Epithelial cell of proximal tubule (primary cell): Measurements from ENCODE around the gene SPDYE4. TPM values are rescaled to one million over a fixed set of nuclear protein-coding genes. Genes with fewer than 3 reads are reported as not detected.
"Not testable (repeated sequence)": the region's sequence is repeated elsewhere in the genome, so short reads cannot be mapped to it uniquely, and the experiment has no call there.

ENCODE experiments used
- DNase-seq: peaks from one replicate; pipeline ENCODE4 v3.0.0-alpha.2; 2011; ENCODE audit warnings: low read depth
- H3K4me3 ChIP-seq: 2 replicates; pipeline ENCODE4 v1.5.1; 2011; ENCODE audit warnings: low read depth, mild to moderate bottlenecking, low read length
- total RNA-seq: library from RNA; depleted of rRNA; stranded (reverse); fragments of >200 nt; gene quantifications from 2 replicates; pipeline ENCODE4 v1.2.3, GENCODE V29; 2015
- TF ChIP-seq, protein P1 (sequence below): conservative IDR thresholded peaks from 2 replicates; pipeline ENCODE4 v1.5.1; 2012; ENCODE audit warnings: low read depth, mild to moderate bottlenecking, low read length

The SPDYE4 gene
- total RNA-seq = not detected in 2 replicates

DNA sequence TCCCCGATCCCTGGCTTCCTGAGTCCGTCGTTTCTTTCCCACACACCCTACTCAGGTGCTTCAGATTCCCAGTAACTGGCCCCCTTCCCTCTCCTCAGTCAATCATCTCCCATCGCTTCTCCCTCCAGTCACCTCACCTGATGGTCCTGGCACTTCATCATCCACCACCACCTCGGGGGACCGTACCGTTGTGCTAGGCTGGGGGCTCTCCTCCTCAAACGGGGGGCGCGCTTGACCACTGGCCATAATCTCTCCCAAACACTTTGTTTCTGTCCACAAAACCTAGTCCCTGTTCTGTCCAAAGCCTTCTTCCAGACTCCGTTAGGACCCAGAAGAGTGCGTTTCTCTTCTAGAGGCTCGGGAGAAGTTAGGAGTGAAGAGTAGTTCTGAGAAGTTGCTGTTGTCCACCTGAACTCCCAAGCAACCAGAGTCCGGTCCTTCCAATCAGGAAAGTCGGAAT is at the start of gene SPDYE4:
Gene SPDYE4, minus strand, starts transcription at position 410 of the 460 bp plus-strand sequence. Its CDS starts 164 bp downstream, at position 246.
- no peak for DNase-seq
- TF ChIP-seq, protein P1, sequence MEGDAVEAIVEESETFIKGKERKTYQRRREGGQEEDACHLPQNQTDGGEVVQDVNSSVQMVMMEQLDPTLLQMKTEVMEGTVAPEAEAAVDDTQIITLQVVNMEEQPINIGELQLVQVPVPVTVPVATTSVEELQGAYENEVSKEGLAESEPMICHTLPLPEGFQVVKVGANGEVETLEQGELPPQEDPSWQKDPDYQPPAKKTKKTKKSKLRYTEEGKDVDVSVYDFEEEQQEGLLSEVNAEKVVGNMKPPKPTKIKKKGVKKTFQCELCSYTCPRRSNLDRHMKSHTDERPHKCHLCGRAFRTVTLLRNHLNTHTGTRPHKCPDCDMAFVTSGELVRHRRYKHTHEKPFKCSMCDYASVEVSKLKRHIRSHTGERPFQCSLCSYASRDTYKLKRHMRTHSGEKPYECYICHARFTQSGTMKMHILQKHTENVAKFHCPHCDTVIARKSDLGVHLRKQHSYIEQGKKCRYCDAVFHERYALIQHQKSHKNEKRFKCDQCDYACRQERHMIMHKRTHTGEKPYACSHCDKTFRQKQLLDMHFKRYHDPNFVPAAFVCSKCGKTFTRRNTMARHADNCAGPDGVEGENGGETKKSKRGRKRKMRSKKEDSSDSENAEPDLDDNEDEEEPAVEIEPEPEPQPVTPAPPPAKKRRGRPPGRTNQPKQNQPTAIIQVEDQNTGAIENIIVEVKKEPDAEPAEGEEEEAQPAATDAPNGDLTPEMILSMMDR = no peak
- no peak within 1 kb of the TSS for H3K4me3 ChIP-seq

DNA sequence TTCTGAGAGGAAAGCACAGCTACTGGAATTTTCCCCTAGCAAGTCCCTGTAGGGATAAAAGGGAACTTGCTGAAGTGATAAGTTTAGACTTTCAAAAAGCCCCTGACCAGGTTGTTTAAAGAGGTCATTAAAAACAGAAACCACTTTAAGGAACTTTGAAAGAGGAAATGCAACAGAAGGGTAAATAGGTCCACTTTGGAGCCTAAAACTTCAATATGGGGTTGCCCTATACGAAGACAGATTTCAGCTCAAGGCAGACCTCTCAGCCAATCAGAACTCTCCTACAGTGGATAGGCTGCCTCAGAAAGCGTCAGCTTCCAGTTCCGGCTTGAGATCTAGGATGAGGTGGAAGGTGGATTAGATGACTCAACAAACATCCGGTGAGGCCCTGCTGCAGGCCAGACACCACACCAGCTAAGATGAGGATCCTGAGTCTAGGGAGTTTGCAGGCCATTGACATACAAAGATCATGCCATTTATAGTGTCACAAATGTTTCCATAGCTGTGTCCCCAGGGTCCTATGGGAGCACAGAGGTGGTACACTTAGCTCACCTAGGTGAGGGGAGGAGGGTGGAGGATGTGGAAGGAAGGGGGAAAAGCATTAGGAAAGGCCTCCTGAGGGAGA is 48.7 kb upstream of the SPDYE4 start:
- TF ChIP-seq, protein P1 = no peak
- H3K4me3 ChIP-seq = no peak overlapping the region
- DNase-seq = no peak

GRCh38 chr17:8806253-8806925 is 48.0 kb upstream of the SPDYE4 start:
- DNase-seq = no peak
- no peak overlapping the region for H3K4me3 ChIP-seq
- TF ChIP-seq, protein P1 = no peak

DNA sequence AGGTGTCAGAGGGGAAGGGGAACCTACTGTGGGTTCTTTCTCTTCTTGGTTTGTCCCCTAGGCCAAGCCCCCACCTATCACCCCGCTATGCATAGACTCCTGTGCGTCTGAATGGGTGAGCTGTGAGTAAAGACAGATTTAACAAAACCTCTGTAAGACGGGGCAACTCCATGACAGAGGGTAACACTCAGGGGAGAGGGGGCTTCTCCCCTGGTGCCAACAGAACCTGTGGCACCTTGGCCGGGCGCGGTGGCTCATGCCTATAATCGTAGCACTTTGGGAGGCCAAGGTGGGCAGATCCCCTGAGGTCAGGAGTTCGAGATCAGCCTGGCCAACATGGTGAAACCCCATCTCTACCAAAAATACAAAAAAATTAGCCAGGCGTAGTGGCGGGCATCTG is 47.0 kb upstream of the SPDYE4 start:
- DNase-seq, H3K4me3 ChIP-seq: not testable (repeated sequence)

GRCh38 chr17:8803531-8804420 is 45.4 kb upstream of the SPDYE4 start:
- TF ChIP-seq, protein P1 = no peak
- no peak overlapping the region for H3K4me3 ChIP-seq
- DNase-seq = no peak

DNA sequence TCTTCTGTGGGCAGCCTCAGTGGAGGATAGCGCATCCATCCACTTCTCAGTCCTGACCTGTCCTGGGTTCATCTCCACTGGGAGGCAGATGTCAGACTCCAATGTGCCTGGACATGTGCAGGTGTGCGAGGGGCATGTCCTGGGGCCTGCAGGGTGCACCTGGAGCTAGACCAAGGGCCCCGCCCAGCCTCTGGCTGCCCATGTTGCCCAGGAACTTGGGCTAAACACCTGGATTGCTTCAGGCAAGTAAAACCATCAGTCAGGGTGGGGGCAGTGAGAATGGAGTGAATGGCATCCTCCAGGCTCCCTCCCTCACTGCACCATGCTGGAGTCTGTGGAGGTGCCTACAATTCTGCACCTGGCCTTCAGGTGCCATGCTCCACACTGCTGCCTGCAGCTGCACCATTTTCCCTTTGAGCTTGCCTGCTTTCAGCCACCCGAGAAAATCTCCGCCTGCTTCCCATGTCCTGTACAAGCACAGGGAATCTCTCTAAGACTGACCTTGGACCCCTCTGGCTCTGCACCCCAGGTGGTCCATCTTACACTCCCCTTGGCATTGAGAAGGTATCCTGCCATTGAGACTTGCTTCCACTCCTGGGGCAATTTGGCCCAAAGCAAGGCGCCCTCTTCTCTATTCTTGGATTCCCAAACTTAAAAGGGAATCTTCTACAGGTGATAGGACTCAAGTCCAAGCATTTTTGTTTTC is 42.9 kb upstream of the SPDYE4 start:
- TF ChIP-seq, protein P1 = no peak
- DNase-seq = no peak
- H3K4me3 ChIP-seq = no peak overlapping the region

DNA sequence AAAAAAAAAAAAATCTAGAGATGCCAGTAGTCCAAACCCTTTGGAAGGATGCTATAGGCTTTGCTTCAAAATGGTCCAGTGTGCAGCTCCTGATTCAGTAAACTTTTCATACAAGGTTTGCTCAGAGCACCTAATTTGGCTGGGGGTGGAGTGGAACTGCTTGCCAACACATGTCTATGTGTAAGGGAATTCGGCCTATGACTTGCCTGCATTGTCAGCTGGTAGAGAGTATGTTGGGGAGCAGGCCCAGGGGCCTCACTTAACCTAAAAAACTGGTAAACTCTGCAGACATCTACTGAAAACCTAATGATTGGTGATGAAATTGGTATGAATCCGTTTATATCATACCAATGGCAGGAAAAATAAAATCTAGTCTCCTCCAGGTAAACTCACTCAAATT is 42.3 kb upstream of the SPDYE4 start:
- TF ChIP-seq, protein P1 = no peak
- DNase-seq = no peak
- no peak overlapping the region for H3K4me3 ChIP-seq
